HCT116 (cell line): ENCODE data around the gene PPP2R5C. TPM values are rescaled to one million over a fixed set of nuclear protein-coding genes. Genes with fewer than 3 reads are reported as not detected.

Source experiments
- ATAC-seq: fragments of 200-7000 bp; cut with Tn5 transposase; 2 replicates; pipeline ENCODE4 v1.9.1; 2020; ENCODE audit warnings: mild to moderate bottlenecking, moderate library complexity
- BruUV-seq: library from RNA; stranded (reverse); fragments of 400-500 nt; replicated peaks from 2 replicates; lab custom pipeline; 2021; lab: Mats Ljungman, UMichigan
- CTCF ChIA-PET: fragments of 300-600 bp; sonication (Branson Sonifier 250); formaldehyde crosslinking; loops from one replicate; lab custom pipeline; 2021; ENCODE audit warnings: antibody characterized with exemption; lab: Charles Lee
- POLR2A ChIA-PET: fragments of 300-600, 350-600 bp; sonication (Branson Sonifier 250); formaldehyde crosslinking; loops from one replicate; lab custom pipeline; 2021; ENCODE audit warnings: antibody characterized with exemption; lab: Charles Lee
- RAD21 ChIA-PET, 2 experiments: fragments of 300-600 bp; sonication (Branson Sonifier 250); formaldehyde crosslinking; loops; one replicate each; lab custom pipeline; 2023; ENCODE audit warnings: low total read pairs in 2 of 2; ENCODE audit not compliant: uncharacterized antibody in 2 of 2, unreplicated experiment in 2 of 2, low non-redundant PET in 1 of 2; lab: Charles Lee
- DNase-seq: peaks from one replicate; pipeline ENCODE4 v3.0.0-alpha.2; 2010; ENCODE audit warnings: low read depth, low spot score
- H2AFZ ChIP-seq: fragments of 200-600 bp; shearing (Covaris generic), sonication (generic); 2 replicates; pipeline ENCODE4 v1.6.1; 2017; ENCODE audit warnings: low read depth, mixed run types, mixed read lengths, antibody characterized with exemption, low read length; ENCODE audit not compliant: poor library complexity, severe bottlenecking
- H3K27ac ChIP-seq: 2 replicates; pipeline ENCODE4 v1.5.1; 2012; ENCODE audit warnings: low read depth, low read length
- H3K27me3 ChIP-seq: fragments of 200-600 bp; sonication (generic); 2 replicates; pipeline ENCODE4 v1.6.1; 2016; ENCODE audit warnings: mixed run types, low read length, mixed read lengths; ENCODE audit not compliant: insufficient read depth
- H3K36me3 ChIP-seq, 2 experiments: fragments of 200-500 bp in 1 of 2; fragments of 200-600 bp in 1 of 2; sonication (Bioruptor generic) in 1 of 2; sonication (generic) in 1 of 2; 2 replicates each; pipeline versions ENCODE4 v1.5.1 to v1.6.1; 2014 to 2016; ENCODE audit warnings: low read length in 2 of 2, inconsistent platforms in 1 of 2, mixed read lengths in 1 of 2, mixed run types in 1 of 2; ENCODE audit not compliant: insufficient read depth in 2 of 2, control insufficient read depth in 1 of 2
- H3K4me1 ChIP-seq, 2 experiments: fragments of 200-600 bp in 1 of 2; sonication (generic) in 1 of 2; 2 replicates each; pipeline versions ENCODE4 v1.5.1 to v1.6.1; 2012 to 2017; ENCODE audit warnings: low read length in 2 of 2, inconsistent platforms in 1 of 2, mild to moderate bottlenecking in 1 of 2, mixed read lengths in 1 of 2, mixed run types in 1 of 2, moderate library complexity in 1 of 2; ENCODE audit not compliant: insufficient read depth in 2 of 2, control insufficient read depth in 1 of 2
- H3K4me2 ChIP-seq: fragments of 200-600 bp; sonication (generic); 2 replicates; pipeline ENCODE4 v1.6.1; 2017; ENCODE audit warnings: mixed run types, low read length, mixed read lengths
- H3K4me3 ChIP-seq, 2 experiments: fragments of 200-600 bp in 1 of 2; sonication (generic) in 1 of 2; replicated peaks in 1 of 2; 2 replicates each; pipeline ENCODE4 v1.5.1; 2011 to 2016; ENCODE audit warnings: low read length in 2 of 2, control low read depth in 1 of 2, low read depth in 1 of 2, mild to moderate bottlenecking in 1 of 2, mixed read lengths in 1 of 2, mixed run types in 1 of 2
- H3K79me2 ChIP-seq: fragments of 200-600 bp; sonication (generic); 2 replicates; pipeline ENCODE4 v1.6.1; 2017; ENCODE audit warnings: mild to moderate bottlenecking, mixed run types, low read length, moderate library complexity, mixed read lengths; ENCODE audit not compliant: insufficient read depth
- H3K9ac ChIP-seq: fragments of 200-600 bp; sonication (generic); 2 replicates; pipeline ENCODE4 v1.6.1; 2016; ENCODE audit warnings: low read length, mixed read lengths
- H3K9me2 ChIP-seq: fragments of 200-600 bp; sonication (generic), shearing (Covaris generic); 2 replicates; pipeline ENCODE4 v1.6.1; 2017; ENCODE audit warnings: mixed run types, mild to moderate bottlenecking, moderate library complexity; ENCODE audit not compliant: insufficient read depth
- H3K9me3 ChIP-seq, 2 experiments: fragments of 200-500 bp in 1 of 2; fragments of 200-600 bp in 1 of 2; sonication (Bioruptor generic) in 1 of 2; sonication (generic) in 1 of 2; 2 replicates each; pipeline ENCODE4 v1.6.1; 2014 to 2017; ENCODE audit warnings: low read length in 2 of 2, mixed read lengths in 2 of 2, inconsistent platforms in 1 of 2, low read depth in 1 of 2, mild to moderate bottlenecking in 1 of 2, mixed run types in 1 of 2, moderate library complexity in 1 of 2; ENCODE audit not compliant: control insufficient read depth in 1 of 2, insufficient read depth in 1 of 2
- H4K20me1 ChIP-seq: fragments of 200-600 bp; sonication (generic), shearing (Covaris generic); 2 replicates; pipeline ENCODE4 v1.6.1; 2017; ENCODE audit warnings: mixed run types, mild to moderate bottlenecking, moderate library complexity; ENCODE audit not compliant: insufficient read depth
- ATF3 ChIP-seq: IDR thresholded peaks from 2 replicates; pipeline ENCODE4 v1.6.1; 2012
- CEBPB ChIP-seq: IDR thresholded peaks from 2 replicates; pipeline ENCODE4 v1.6.1; 2012; ENCODE audit warnings: low read depth
- CTCF ChIP-seq, 3 experiments: fragments of 200-600 bp in 1 of 3; sonication (generic) in 1 of 3; IDR thresholded peaks in 2 of 3; conservative IDR thresholded peaks in 1 of 3; 2 replicates each; pipeline ENCODE4 v1.5.1; 2012 to 2017; ENCODE audit warnings: low read depth in 2 of 3, low read length in 2 of 3, antibody characterized with exemption in 1 of 3, borderline replicate concordance in 1 of 3, control low read depth in 1 of 3, mild to moderate bottlenecking in 1 of 3, mixed read lengths in 1 of 3, mixed run types in 1 of 3, moderate library complexity in 1 of 3; ENCODE audit not compliant: insufficient read depth in 1 of 3
- EZH2phosphoT487 ChIP-seq: fragments of 200-600 bp; IDR thresholded peaks from 2 replicates; pipeline ENCODE4 v1.6.1; 2018; ENCODE audit warnings: antibody characterized with exemption, borderline replicate concordance
- MAX ChIP-seq: IDR thresholded peaks from 2 replicates; pipeline ENCODE4 v1.6.1; 2012
- POLR2A ChIP-seq: IDR thresholded peaks from 2 replicates; pipeline ENCODE4 v1.7.0; 2011; ENCODE audit warnings: borderline replicate concordance; ENCODE audit not compliant: insufficient read depth, insufficient read length; ENCODE audit errors: extremely low read depth
- POLR2AphosphoS5 ChIP-seq: IDR thresholded peaks from 2 replicates; pipeline ENCODE4 v1.6.1; 2011; ENCODE audit warnings: mild to moderate bottlenecking, low read depth, low read length, moderate library complexity
- intact Hi-C: fragments of 100-400 bp; cut with micrococcal nuclease; formaldehyde crosslinking; loops from 2 replicates; pipeline ENCODE4 v1.10.0; 2022
- total RNA-seq: library from RNA; stranded (reverse); gene quantifications from one replicate; pipeline ENCODE4 v1.2.1, GENCODE V29; 2021; ENCODE audit not compliant: unreplicated experiment

Gene PPP2R5C
- total RNA-seq, 1 experiment from 2014 or later, result 117 TPM

- TF ChIP-seq CTCF (IDR thresholded peaks at IDR 0.05 in 2 of 3, conservative IDR thresholded peaks at IDR 0.05 in 1 of 3; ENCODE audit: borderline replicate concordance in 1 of 3, insufficient read depth in 1 of 3, low read depth in 2 of 3, low read length in 2 of 3) (no peak), POLR2AphosphoS5 (no peak), EZH2phosphoT487 (no peak), ATF3 (no peak), POLR2A (no peak)
Observed at GRCh38 chr14:101882141-101882935, 120.8 kb downstream of the PPP2R5C start (continued).

GRCh38 chr14:101884089-101884933 is 122.8 kb downstream of the PPP2R5C start:
- ATAC-seq (no peak), DNase-seq (no peak)
- ChIA-PET CTCF (no interaction called here), POLR2A (no interaction called here), RAD21 (no interaction called here)
- H3K36me3 ChIP-seq, result peaks cover 0 to 2% of the 10 kb centered on the region in 2 experiments; a peak in 1 of 4 replicates
- no peaks in the 10 kb centered on the region for H4K20me1 ChIP-seq
- H3K27me3 ChIP-seq, result no peaks in the 10 kb centered on the region
- H3K4me2 ChIP-seq, result no peak overlapping the region
- H3K9ac ChIP-seq, result no peak overlapping the region
- intact Hi-C loops, result no loop called here
- no TSS peak for BruUV-seq
- H3K4me1 ChIP-seq, result no peaks in the 10 kb centered on the region
- H3K9me3 ChIP-seq, result no peaks in the 10 kb centered on the region
- TF ChIP-seq CEBPB (no peak), MAX (no peak), POLR2A (no peak)
- no peak overlapping the region for H2AFZ ChIP-seq
- peaks cover 6% of the 10 kb centered on the region; the same call in 1 of the 2 replicates for H3K79me2 ChIP-seq
- H3K4me3 ChIP-seq, result no peak overlapping the region
- H3K27ac ChIP-seq, result no peak overlapping the region
- H3K9me2 ChIP-seq, result no peaks in the 10 kb centered on the region
